Peyer's patch (tissue), 4 donors: Measurements from ENCODE around the gene GRPEL1.

Experiments used
- POLR2A ChIP-seq, 2 donors: fragments of 450-650 bp; IDR thresholded peaks; one replicate each; pipeline ENCODE4 v1.5.1; 2017; ENCODE audit warnings: antibody characterized with exemption in 2 of 2, mild to moderate bottlenecking in 2 of 2, moderate library complexity in 2 of 2
- TF ChIP-seq, protein P1 (sequence below), 6 experiments: fragments of 450-650 bp in 4 of 6; fragments of 200-600 bp in 2 of 6; sonication (generic) in 1 of 6; IDR thresholded peaks; one replicate each; pipeline ENCODE4 v1.5.1; 2017 to 2019; ENCODE audit warnings: antibody characterized with exemption in 6 of 6, mild to moderate bottlenecking in 3 of 6, moderate library complexity in 1 of 6

DNA sequence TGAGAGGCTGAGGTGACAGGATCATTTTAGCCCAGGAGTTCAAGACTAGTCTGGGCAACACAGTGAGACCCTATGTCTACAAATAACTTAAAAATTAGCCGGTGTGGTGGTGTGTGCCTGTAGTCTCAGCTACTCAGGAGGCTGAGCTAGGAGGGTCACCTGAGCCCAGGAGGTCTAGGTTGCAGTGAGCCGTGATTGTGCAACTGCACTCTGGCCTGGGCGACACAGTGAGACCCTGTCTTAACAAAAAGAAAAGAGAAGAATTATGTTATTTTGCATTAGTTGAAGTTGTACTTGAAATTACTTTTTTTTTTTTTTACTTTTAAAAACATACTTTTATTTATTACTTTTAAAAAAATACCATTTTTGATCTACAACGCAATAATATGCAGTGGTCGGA is 46.5 kb downstream of the GRPEL1 start:
- no peak for TF ChIP-seq POLR2A (IDR thresholded peaks at IDR 0.05)
- TF ChIP-seq, protein P1, sequence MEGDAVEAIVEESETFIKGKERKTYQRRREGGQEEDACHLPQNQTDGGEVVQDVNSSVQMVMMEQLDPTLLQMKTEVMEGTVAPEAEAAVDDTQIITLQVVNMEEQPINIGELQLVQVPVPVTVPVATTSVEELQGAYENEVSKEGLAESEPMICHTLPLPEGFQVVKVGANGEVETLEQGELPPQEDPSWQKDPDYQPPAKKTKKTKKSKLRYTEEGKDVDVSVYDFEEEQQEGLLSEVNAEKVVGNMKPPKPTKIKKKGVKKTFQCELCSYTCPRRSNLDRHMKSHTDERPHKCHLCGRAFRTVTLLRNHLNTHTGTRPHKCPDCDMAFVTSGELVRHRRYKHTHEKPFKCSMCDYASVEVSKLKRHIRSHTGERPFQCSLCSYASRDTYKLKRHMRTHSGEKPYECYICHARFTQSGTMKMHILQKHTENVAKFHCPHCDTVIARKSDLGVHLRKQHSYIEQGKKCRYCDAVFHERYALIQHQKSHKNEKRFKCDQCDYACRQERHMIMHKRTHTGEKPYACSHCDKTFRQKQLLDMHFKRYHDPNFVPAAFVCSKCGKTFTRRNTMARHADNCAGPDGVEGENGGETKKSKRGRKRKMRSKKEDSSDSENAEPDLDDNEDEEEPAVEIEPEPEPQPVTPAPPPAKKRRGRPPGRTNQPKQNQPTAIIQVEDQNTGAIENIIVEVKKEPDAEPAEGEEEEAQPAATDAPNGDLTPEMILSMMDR (IDR thresholded peaks at IDR 0.05): no peak
